ENCODE measurements around the gene HHLA2. TPM values are rescaled to one million over a fixed set of nuclear protein-coding genes. Genes with fewer than 3 reads are reported as not detected.

The HHLA2 gene
- total RNA-seq, 2 donors from 2014 or later: 0.82 to 2.6 TPM

GRCh38 chr3:108331792-108332191 lies 35.4 kb downstream of the HHLA2 start:
- no peaks in the 10 kb centered on the region for H3K9me3 ChIP-seq
- H3K36me3 ChIP-seq: no peaks in the 10 kb centered on the region
- 90% methylated on average over 3 of the region's 3 CpGs for WGBS
- no peak for TF ChIP-seq POLR2A (IDR thresholded peaks at IDR 0.05)
- TF ChIP-seq POLR2AphosphoS5 (IDR thresholded peaks at IDR 0.05): no peak
- TF ChIP-seq CTCF (IDR thresholded peaks at IDR 0.05): no peak
- intact Hi-C loops (cut with DNase I): no loop called here
- H3K4me3 ChIP-seq: no peak overlapping the region
- no peak for DNase-seq (ENCODE audit: low spot score)
- H3K27ac ChIP-seq: no peak overlapping the region
- H3K27me3 ChIP-seq (replicated peaks; ENCODE audit: insufficient read depth): no peaks in the 10 kb centered on the region
- H3K4me1 ChIP-seq (replicated peaks): peaks cover 6% of the 10 kb centered on the region

- TF ChIP-seq POLR2A (IDR thresholded peaks at IDR 0.05) (no peak), CTCF (IDR thresholded peaks at IDR 0.05) (no peak), POLR2AphosphoS5 (IDR thresholded peaks at IDR 0.05) (no peak)
- Histone ChIP-seq H3K27me3 (replicated peaks; ENCODE audit: insufficient read depth) (no peaks in the 10 kb centered on the region), H3K36me3 (no peaks in the 10 kb centered on the region), H3K9me3 (no peaks in the 10 kb centered on the region), H3K27ac (no peak overlapping the region), H3K4me3 (no peak overlapping the region), H3K4me1 (replicated peaks) (peaks cover 2% of the 10 kb centered on the region)
- DNase-seq (ENCODE audit: low spot score): no peak
- intact Hi-C loops (cut with DNase I): no loop called here
- WGBS: 97% methylated on average over 1 of the region's 1 CpG
Observed at GRCh38 chr3:108333961-108334360, 37.6 kb downstream of the HHLA2 start.

GRCh38 chr3:108334701-108335100 lies 38.4 kb downstream of the HHLA2 start:
- WGBS: 100% methylated on average over 1 of the region's 1 CpG

GRCh38 chr3:108338901-108339545 lies 42.7 kb downstream of the HHLA2 start:
- DNase-seq (ENCODE audit: low spot score): no peak
- Histone ChIP-seq H3K36me3 (no peaks in the 10 kb centered on the region), H3K9me3 (no peaks in the 10 kb centered on the region), H3K27me3 (replicated peaks; ENCODE audit: insufficient read depth) (no peaks in the 10 kb centered on the region), H3K27ac (no peak overlapping the region), H3K4me1 (replicated peaks) (no peaks in the 10 kb centered on the region), H3K4me3 (no peak overlapping the region)
- TF ChIP-seq POLR2AphosphoS5 (IDR thresholded peaks at IDR 0.05): no peak
- intact Hi-C loops (cut with DNase I): no loop called here

More at GRCh38 chr3:108334701-108335100, 38.4 kb downstream of the HHLA2 start:
- no peaks in the 10 kb centered on the region for H3K36me3 ChIP-seq
- intact Hi-C loops (cut with DNase I): no loop called here
- no peak for DNase-seq (ENCODE audit: low spot score)
- no peak for TF ChIP-seq POLR2A (IDR thresholded peaks at IDR 0.05)
- no peak for TF ChIP-seq POLR2AphosphoS5 (IDR thresholded peaks at IDR 0.05)
- TF ChIP-seq CTCF (IDR thresholded peaks at IDR 0.05): no peak
- no peaks in the 10 kb centered on the region for H3K27me3 ChIP-seq (replicated peaks; ENCODE audit: insufficient read depth)
- no peaks in the 10 kb centered on the region for H3K9me3 ChIP-seq
- H3K4me1 ChIP-seq (replicated peaks): no peaks in the 10 kb centered on the region
- no peak overlapping the region for H3K4me3 ChIP-seq
- H3K27ac ChIP-seq: no peak overlapping the region

- Histone ChIP-seq H3K9me3 (no peaks in the 10 kb centered on the region), H3K4me1 (replicated peaks) (no peaks in the 10 kb centered on the region), H3K36me3 (no peaks in the 10 kb centered on the region), H3K27ac (no peak overlapping the region), H3K4me3 (no peak overlapping the region), H3K27me3 (replicated peaks; ENCODE audit: insufficient read depth) (no peaks in the 10 kb centered on the region)
- intact Hi-C loops (cut with DNase I): no loop called here
- TF ChIP-seq POLR2AphosphoS5 (IDR thresholded peaks at IDR 0.05) (no peak), CTCF (IDR thresholded peaks at IDR 0.05) (no peak), POLR2A (IDR thresholded peaks at IDR 0.05) (no peak)
- no peak for DNase-seq (ENCODE audit: low spot score)
- 75% methylated on average over 6 of the region's 6 CpGs for WGBS
Observed at GRCh38 chr3:108341911-108342310, 45.6 kb downstream of the HHLA2 start.

Data from prostate gland (tissue), 2 donors.